GM18909 (cell line): ENCODE measurements around the gene CLIP2.
A peak's percentile ranks its signal among the peaks of the same experiment; 100 is the strongest.
"Not testable (repeated sequence)": the region's sequence is repeated elsewhere in the genome, so short reads cannot be mapped to it uniquely, and the experiment has no call there.

Experiments
- ATAC-seq: cut with Tn5 transposase; IDR thresholded peaks from one replicate; pipeline ENCODE4 v1.9.1; 2021; ENCODE audit warnings: mild to moderate bottlenecking; ENCODE audit not compliant: unreplicated experiment, poor library complexity

Gene CLIP2

DNA sequence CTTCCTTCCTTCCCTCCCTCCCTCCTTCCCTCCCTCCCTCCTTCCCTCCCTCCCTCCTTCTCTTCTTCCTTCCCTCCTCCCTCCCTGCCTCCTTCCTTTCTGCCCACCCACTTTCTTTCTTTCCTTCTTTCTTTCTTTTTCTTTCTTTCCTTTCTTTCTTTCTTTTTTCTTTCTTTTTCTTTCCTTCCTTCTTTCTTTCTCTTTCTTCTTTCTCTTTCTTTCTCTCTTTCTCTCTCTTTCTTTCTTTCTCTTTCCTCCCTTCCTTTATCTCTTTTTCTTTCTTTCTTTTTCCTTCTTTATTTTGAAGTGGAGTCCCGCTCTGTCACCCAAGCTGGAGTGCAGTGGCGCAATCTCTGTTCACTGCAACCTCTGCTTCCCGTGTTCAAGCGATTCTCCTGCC, 130.8 kb downstream of the CLIP2 start:
- ATAC-seq = no peak

DNA sequence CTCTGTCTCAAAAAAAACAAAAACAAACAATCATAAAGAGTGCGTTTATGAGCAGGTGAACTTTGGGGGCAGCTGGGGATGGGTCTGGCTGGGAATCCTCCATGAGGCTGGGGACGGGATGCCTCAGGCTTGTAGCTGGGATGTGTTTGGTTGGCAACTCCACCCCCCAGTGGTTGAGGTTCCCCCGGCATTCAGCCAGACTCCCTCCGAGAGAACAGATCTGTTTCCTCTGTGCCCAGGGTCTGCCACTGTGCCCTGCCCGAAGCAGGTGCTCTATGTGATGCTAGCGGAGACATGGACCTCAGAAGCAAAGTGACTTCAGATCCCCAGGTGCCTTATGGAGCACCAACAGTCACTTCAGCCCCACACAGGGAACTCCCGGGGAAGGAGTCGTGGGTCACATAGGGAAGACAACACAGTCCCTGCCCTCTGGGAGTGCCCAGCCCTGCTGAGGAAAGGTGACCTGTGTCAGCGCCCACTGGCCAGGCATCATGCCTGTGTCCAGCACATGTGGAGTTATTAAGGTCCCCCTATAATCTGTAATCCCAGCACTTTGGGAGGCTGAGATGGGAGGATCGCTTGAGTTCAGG, 135.2 kb downstream of the CLIP2 start:
- ATAC-seq = no peak

DNA sequence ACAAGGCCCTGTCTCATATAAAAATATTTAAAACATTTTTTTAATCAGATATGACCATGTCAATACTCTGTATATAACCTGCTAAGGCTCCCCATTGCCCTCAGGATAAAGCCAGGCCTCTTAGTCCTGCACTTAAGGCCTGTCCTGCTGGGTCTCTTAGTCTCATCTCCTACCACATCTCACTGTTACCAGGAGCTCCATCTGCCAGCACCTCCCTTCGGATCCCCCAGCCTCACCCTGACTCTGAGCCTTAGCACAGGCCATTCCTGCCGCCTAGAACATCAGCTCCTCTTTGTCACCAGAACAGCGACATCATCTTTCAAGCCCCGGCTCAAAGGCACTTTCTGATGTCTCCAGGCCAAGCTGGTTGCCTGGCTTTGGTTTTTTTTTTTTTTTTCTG, 138.8 kb downstream of the CLIP2 start:
- no peak for ATAC-seq

DNA sequence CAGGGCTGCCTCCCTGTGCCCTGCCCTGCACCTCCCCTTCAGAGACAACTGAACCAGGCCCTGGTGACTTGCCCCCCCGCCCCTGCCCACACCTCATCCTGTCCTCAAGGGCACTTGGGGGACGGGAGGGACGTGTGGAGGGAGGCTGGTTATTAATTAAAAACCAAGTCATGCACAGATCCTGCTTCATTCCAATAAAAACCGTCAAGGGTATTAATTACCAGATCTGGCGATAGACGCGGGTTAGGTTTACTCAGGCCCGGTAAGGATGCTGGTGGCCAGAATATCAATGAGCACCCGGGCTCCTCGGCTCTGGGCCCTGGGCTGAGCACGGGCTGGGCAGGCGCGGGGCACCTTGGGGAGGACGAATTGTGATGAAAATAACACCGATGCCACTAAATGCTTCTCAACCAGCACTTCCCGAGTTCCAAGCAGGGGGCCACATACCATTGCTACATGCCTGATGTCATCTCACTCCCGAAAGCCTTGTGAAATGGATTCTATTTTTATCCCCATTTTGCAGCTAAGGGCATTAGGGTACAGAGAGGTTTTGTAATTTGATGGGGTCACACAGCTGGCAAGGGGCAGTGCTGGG, 140.0 kb downstream of the CLIP2 start:
- no peak for ATAC-seq

DNA sequence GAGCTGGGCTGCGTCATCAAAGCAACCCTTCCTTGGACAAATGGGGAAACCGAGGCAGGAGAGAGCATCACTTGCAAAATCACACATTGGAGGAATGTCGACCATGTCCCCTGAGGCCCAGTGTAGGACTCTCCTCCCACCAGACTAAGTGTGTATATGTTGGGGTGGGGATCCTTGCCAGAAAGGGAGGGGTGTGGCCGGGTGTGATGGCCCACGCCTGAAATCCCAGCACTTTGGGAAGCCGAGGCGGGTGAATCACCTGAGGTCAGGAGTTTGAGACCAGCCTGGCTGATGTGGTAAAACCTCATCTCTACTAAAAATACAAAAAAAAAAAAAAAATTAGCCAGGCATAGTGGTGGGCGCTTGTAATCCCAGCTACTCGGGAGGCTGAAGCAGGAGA, 141.2 kb downstream of the CLIP2 start:
- not testable (repeated sequence) for ATAC-seq

DNA sequence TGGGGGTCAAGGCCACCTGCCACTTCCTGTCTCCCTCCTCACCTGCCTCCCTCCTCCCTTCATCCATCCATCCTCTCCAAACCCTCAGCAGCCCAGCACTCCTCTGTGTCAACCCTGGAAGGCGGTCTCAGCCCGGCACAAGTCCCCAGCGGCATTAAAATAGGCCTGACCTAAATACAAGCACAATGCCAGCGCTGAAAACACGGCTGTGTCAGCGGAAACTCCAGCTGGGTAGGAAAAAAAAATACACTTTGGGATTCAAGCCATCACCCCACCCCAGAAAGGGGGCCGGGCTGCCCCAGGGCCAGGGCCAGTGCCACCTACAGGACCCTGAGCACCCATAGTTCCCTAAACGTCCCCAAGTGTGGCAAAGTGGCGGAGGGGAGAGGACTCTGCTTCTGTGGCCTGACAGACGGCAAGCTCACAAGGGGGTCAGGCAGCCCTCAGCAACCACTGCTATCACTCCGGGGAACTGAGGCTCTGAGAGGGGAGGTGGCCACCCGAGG, 141.8 kb downstream of the CLIP2 start:
- ATAC-seq = no peak

DNA sequence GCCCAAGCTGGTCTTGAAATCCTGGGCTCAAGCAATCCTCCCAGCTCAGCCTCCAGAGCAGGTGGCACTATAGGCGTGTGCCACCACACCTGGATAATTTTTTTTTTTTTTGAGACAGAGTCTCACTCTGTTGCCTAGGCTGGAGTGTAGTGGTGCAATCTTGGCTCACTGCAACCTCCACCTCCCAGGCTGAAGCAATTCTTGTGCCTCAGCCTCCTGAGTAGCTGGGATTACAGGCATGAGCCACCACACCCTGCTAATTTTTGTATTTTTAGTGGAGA, 148.0 kb downstream of the CLIP2 start:
- ATAC-seq = not testable (repeated sequence)

DNA sequence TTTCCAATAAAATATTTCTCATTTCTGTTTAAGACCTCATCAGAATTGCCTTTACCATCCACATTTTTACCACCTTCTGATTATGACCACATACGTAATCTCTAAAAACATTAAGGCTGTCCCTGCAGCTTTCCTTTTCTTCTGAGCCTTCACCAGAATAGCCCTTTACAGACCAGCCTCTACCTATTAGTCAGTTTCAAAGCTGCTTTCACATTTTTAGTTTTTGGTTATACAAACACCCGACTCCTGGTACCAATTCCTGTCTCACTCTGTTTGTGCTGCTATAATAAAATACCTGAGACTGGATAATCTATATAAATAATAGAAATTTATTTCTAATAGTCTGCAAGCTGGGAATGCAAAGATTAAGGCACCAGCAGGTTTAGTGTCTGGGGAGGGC, 149.1 kb downstream of the CLIP2 start:
- no peak for ATAC-seq

DNA sequence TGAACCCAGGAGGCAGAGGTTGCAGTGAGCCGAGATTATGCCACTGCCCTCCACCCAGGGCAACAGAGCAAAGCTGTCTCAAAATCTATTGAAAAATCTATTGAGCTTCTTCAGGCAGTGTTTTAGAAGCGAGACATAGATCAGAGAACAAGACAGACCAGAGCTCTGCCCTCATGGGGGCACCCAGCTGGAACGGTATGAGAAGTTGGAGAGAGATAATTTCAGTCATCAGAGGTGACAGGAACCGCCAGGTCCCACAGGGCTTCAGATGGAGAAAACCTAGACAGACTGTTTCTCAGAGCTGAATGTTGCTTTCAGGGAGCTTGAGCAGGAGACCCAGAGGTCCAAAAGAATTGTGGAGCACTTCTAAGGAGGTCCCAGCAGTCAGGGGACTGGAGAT, 150.3 kb downstream of the CLIP2 start:
- no peak for ATAC-seq

DNA sequence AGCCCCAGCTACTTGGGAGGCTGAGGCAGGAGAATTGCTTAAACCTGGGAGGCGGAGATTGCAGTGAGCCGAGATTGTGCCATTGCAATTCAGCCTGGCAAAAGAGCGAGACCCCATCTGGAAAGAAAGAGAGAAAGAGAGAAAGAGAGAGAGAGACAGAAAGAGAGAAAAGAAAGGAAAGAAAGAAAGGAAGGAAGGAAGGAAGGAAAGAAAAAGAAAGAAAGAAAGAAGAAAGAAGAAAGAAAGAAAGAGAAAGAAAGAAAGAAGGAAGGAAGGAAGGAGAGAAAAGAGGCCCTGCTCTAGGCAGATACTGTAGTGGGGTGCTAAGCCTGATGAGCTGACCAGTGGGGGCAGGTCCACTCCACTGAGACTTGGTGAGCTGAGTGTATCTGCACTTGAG, 150.9 kb downstream of the CLIP2 start:
- ATAC-seq = not testable (repeated sequence)

DNA sequence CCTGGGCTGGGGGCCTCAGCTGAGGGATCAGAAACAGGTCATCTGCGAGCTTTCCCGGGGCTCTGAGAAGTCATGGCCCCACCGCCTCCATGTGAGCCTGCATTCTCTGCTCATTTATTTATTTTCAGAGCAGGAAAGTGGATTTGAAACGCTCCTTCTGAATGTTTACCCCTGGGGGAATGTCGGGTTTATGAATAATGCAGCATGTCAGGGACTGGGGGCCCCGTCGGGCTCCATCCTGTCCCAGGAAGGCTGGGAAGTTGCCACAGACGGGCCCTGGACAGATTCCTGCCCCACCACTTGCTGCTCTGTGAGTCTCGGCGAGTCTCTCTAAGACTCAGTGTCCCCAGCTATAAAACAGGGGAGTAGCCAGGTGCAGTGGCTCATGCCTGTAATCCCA, 152.6 kb downstream of the CLIP2 start:
- no peak for ATAC-seq

DNA sequence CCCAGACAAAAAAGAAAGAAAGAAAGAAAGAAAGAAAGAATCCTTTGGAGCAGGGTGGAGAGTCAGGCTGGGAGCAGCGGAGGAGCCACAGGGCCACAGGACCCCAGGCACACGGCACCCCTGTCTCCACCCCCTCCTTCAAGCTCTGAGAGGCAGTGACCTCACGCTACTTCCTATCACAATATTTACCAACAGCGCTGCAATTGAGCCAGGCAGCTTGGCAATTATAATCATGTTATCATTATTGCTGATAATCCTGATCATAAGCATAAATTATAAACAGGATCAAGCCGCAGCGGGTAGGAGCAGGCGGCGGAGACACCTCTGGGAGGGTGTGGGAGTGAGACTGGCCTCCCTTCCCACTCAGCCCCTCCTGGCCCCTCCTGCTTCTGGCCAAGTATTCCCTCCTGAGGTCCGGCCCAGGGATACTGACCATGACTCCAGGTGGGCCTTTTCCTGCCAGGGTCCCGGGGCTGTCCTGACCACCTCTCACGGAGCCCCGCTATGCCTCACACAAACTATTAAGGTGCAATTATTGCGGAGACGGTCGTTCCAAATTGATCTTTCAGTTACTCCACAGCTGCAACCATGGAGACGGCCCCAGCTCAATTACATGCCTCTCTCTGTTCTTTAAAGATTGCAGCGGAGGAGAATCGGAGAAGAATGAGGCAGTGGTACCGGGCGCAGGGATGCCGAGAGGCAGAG, 154.5 kb downstream of the CLIP2 start:
- ATAC-seq = no peak

DNA sequence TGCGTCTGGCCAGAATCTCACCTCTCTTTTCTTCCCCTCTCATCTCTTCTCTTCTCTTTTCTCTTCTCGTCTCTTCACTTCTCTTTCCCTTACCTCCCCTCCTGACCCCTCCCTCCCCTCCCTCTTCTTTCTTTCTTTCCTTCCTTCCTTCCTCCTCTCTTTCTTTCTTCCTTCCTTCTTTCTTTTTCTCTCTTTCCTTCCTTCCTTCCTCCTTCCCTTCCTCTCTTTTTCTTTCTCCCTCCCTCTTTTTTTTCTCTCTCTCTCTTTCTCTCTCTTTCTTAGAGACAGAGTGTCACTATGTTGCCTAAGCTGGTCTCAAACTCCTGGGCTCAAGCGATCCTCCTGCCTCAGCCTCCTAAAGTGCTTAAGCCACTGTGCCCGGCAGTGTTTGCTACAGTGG, 159.9 kb downstream of the CLIP2 start:
- no peak for ATAC-seq

DNA sequence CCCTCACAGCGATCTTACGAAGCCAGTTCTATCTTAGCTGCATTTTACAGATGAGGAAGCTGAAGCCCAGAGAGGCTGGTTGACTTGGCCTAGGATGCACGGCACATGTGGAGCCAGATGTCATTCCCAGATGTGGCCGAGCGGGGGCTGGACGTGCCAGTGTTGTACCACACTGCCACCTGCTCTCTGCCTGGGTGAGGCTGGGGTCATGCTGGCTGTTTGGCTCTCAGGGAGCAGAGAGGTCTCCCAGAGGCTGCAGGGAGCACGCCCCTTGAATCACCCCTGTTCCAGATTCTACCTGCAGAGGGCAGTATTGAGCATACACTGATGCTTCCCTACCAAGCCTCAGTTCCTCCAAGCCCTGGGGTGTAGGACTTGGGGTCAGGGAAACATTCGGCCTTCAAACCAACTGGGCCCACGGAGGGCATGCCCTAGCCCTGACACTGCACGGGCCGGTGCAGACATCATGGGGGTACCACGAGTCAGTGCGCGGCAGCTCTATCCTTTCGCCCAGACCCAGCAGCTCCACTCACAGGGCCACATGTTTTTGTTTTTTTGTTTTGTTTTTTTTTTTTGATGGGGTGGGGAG, 160.7 kb downstream of the CLIP2 start:
- no peak for ATAC-seq

DNA sequence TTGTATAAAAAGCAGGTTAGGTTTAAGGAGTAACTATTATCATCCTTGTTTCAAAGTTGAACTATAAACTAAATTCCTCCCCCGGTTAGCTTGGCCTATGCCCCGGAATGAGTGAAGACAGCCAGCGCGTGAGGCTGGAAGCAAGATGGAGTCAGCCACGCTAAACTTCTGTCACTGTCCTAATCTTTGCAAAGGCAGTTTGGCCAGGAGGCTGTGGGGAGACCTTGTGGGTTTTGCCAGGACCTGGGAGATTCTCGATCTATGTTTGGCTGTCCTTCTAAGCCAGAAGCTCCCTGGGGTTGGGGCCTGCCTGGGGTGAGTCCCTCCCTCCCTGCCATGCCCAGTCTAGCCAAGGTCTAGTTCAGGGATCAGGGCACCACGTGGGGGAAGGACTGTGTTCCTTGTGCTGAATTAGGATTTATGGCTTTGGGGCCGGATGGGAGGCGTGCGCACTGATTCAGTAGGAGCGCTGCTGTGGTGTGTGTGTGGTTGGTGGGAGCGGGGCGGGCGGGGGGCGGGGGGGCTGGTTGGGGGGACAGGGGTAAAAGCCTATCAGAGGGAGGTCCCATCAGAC, 163.6 kb downstream of the CLIP2 start:
- ATAC-seq = no peak

DNA sequence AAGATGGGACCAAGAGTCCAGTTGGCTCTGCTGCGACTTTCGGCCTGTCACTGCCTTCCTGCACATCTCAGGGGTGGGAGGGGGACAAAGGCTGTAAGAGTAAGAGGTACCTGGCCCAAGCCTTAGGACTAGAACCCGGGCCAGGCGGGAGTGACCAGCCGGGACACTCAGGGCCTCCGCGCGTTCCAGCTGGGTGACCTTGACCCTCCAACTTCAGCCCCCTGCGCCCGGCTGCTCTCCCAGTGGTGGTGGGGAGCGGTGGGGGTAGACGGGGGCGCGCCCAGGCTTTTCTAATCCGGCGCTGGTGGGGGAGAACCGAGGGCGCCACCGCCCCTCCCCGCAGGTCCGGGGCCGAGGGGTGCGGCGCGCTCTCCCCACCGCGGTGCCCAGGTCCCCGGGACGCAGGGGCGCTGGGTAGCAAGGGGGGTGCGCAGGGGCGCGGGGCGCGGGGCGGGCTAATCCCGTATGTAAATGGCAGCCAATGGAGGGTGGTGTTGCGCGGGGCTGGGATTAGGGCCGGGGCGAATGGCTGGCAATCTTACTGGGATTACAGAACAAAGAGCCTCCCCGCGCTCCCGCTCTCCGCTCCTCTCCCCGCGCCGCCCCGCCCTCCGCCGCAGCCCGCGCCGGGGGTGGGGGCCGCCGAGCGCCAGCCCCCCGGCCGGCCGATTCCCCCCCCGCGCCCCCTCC, 164.3 kb downstream of the CLIP2 start, which contains the start of gene GTF2IRD1:
GTF2IRD1 (plus strand) TSS at position 585 of the 690 bp plus-strand sequence. CDS start 54,175 bp downstream, outside the sequence.
- ATAC-seq = peak; percentile 38

DNA sequence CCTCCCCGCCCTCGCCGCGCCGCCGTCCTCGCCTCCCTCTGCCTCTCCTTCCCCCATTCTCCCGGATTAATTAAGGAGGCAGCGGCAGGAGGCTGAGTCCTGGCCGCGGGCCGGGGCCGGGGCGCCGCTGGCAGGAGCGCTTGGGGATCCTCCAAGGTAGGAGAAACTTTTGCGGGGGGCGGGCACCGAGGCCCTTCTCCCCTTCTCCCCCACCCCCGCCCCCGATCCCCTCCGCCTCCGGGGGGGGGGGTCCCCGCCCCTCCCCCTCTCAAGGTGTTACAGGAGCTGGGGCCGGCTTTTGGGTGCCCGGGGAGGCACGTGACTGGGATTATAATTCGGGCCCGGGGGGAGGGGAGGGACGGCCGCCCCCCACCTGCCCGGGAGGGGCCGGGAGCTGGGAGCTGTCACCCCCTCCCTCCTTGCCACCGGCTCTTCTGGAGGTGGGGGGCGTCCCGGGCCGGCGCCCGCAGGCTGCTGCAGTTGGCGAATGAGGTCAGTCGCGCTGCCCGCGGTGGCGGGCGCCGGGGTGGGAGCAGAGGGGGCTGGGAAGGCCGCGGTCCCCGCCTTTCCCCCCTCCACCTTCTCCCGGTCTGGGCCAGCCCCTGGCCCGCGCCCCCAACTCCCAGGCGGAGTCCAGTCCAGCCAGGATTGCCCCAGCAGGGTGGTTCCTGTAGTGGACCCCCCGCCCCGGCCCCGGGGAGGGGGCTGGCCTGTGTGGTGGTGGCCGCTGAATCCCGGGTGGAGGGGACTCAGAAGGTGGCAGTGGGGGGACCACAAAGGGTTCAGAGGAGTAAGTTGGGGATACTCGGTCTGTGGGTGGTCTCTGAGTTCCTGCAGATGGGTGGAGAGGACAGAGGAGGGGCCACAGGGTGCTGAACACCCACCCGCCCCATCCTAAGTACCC, 165.1 kb downstream of the CLIP2 start:
- no peak for ATAC-seq

DNA sequence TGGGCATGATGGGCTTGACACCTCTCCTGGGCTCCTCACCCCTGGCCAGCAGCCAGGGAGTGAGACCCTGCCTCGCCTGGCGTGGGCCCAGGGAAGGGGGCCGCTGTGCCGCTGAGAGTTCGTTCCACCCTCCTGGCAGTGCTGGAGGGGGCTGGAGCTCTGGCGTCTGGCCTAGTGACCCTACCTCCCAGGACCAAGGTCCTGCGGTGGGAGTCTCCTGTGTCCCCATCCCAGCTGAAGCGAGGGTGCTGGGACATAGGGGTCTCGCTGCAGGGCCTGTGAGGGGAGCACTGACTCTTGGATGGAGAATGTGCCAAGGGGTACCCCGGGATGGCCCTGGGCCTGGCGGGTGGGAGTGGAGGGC, 165.7 kb downstream of the CLIP2 start:
- no peak for ATAC-seq

DNA sequence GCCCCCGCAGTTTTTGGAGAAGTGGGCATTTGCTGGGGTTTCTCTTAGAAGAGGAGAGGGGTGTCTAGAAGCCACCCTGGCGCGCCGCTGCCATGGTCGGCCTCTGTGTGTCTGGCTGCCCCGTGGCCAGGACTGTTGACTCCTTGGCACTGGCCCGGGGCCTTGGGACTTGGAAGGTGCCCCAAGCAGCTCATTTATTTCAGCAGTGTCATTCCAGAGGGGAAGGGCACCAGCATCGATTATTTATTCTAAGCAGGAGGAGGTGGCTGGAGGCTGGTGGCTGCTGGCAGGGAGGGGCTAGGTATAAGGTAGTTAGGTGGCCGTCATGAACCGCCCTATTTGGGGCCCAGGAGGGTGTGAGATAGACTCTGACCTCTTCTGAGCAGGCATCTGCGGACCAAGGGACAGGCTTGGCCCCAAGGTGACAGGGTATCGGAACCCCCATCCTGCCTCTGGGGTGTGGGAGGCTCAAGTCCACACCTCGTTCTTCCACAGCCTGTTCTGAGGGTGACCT, 166.1 kb downstream of the CLIP2 start:
- no peak for ATAC-seq
